NCI-H774 (cell line): Measurements from ENCODE around the gene AQP9.

Experiments used
- DNase-seq: peaks from one replicate; lab custom pipeline; 2025; lab: John Stamatoyannopoulos, UW

Gene AQP9

DNA sequence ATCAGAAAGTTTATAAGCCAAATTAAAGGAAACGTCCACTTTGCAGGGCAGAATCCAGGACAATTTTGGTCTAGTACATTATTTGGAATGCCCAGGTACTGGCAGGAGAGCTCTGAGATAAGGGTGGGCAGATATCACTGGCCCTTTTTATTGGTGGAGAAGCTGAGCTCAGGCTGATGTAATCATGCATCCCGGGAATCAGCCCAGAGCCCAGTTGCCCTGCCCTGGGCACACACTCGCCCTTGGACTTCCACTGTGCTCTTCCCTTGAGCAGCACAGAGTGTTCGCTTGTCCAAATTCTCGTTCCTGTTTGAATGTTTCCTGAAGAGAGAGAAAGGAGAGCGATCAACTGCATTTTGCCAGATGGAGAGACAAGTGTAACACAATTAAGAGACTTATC, 3.7 kb downstream of the AQP9 start:
- no peak for DNase-seq

DNA sequence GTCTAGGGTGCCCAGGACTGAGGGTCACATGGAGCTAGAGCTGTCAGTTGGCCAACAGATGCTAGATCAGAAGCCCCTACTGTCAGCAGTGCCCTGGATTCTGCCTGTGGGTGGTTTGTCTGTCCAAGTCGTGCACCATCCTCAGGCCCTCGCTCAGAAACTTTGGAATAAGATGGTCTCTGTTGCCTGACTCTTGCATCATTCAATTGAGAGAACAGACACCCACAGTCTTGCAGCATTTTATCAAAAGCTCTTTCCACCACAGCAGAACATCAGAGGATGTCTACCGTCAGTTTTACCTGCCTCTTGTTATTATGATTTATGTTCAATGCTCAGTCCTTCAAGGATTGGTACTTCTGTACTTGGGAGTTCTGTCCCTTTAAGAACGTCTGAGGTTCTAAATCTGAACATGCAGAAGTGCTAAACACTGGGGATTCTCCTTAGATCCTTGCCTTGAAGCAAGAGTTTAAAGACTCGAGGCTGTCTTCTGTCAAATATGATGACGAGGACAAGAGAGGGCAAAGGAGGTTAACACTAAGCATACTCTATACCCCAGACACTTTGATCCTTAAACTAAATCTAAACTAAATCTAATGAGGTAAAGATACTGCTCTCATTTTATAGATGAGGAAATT, 4.8 kb downstream of the AQP9 start:
- DNase-seq, result no peak

DNA sequence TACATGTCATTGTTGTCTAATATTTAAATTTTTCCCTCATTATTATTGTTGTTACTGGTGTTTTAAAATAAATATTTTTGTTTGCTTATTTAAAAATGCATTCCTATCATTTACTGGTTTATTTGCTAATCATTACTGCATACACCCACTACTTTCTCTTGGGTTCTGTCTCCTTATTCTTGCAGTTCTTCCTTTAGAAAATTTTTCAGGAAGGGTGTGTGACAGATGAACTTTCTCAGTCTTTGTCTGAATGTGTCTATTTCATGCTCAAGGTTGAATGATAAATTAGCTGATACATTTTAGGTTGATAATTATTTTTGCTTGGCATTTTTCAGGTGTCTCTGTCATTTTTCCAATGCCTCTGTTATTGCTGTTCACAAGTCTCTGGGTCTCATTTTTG, 7.4 kb downstream of the AQP9 start:
- DNase-seq, result no peak

DNA sequence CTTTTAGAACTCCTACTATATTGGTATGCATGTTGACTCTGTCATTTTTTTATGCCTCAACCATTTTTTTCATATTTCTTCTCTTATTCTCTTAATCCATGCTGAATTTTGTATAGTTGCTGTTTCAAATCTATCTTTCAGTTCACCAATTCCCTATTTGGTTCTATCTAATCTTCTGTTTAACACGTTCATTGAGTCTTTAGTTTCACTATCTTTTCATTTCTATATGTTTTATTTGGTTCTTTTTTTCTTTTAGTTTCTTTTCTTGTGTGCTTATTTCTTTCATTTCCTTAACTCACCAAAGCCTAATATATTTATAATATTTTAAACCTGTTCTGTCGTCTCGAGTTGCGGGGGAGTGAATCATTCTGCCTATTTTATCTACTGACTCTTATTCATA, 8.0 kb downstream of the AQP9 start:
- DNase-seq, result no peak

DNA sequence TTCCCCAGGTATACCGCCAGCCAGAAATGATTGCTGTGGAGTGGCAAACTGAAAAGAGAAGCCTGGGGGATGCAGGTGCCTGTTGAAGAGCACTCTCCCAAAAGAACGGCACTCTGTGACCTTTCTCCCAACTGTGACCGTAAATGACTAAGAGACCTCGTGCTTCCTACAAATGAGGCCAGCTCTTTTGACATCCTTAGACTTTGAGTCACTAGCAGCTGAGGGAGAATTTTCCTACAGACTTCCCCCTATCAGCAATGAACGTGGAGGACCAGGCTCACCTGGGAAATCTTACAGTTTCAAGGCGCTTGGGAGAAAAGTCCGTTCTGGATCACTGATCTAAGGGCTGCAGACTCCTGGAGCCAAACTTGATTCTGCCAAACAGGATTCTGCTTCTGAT, 8.6 kb downstream of the AQP9 start:
- peak; percentile 6 for DNase-seq

DNA sequence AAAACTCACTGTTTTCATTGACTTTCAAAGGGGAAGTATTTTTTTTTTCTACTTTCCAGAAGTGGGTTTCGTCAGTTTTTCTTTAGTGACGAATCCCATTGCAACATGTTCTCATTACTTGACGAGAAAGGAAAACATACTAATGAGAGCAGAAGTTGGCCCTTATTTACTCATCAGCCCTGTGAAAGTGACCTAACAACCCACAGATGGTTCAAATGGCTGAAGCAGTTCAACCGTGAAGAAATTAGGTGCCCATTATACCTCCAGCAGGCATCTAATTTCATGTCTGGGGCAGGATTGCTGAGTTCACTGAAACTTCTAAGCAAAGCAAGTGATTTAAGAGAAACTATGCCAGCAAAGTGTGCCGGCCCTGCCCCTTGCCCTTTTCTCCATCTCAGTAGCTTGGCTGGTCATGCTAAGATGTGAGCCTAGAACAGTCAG, 9.0 kb downstream of the AQP9 start:
- peak; percentile 20 for DNase-seq

DNA sequence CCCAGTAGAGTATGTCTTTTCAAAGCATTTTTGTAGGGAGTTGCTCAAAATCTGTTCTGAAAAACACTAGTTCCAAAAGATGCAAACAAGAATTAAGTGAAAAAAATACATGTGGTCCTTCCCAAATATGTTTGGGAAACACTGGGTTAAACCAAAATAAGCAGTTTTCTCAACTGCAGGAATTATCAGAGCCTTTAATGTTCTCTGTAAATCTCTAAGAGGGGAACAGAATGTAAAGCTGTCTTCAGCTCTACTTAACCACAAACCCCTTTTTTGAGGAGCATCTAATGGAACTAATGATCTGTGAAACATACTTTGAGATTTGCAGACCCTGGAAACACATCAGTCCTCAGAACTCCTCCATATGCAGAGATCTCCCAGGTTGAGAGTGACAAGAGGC, 9.9 kb downstream of the AQP9 start:
- DNase-seq, result no peak

DNA sequence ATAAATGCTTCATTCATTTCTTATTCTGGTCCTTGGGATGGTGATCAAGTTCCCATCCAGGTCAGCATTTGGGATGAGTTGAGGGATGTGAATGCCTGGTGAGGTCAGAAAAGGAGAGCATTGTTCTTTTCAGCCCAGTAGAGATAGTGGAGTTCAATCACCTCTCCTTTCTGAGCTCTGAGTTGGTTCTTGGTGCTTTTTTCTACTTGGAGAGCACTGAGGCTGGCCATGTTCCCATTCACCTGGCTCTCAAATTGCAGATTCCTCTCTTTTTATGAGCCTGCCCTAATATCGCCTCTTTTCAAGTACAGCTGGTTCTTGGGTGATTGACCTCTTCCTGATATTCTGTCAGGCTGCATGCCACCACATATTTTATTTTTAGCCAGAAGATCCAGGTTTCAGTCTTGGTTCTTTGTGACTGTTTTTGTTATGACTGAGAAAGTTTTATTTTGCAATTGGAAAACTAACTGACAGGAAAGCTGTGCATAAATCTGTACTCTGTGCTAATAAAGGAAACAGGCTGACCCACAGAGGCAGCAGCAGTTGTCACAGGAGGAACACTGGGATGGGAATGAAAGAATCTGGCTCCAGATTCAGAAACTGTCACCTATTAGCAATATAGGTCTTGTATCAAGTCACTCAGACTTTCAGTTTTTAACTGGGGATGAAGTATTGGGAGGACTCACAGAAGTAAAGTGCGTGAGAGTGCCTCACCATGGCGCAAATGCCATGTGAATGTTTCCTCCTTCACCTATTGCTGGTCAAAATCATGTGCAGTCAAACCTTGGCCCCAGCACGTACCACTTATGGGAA, 10.7 kb downstream of the AQP9 start:
- DNase-seq, result no peak

DNA sequence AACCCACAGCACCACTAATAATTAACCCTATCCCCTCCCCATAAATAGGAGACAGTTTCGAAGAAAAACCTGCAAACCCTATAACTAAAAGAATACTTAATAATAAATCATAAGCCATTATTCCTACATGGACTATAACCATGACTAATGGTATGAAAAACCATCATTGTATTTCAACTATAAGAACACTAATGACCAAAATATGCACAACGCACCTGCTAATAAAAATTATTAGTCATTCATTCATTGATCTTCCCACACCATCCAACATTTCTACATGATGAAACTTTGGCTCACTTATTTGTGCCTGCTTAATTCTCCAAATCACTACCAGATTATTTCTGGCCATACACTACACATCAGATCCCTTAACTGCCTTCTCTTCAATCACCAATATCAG, 16.6 kb downstream of the AQP9 start:
- DNase-seq, result no peak

DNA sequence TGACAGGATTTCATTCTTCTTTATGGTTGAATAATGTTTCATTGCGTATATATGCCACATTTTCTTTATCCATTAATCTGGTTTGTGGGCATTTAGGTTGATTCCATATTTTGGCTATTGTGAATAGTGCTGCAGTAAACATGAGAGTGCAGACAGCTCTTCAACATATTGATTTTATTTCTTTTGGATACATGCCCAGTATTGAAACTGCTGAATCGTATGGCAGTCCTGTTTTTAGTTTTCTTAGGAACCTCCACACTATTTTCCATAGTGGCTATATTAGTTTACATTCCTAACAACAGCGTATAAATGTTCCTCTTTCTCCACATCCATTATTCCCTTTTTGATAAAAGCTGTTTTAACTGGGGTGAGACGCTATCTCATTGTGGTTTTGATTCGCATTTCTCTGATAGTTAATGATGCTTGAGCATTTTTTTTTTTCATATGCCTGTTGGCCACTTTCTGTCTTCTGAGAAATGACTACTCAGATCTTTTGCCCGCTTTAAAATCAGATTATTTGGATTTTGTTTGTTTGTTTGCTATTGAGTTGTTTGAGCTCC, 21.7 kb downstream of the AQP9 start:
- DNase-seq, result no peak

DNA sequence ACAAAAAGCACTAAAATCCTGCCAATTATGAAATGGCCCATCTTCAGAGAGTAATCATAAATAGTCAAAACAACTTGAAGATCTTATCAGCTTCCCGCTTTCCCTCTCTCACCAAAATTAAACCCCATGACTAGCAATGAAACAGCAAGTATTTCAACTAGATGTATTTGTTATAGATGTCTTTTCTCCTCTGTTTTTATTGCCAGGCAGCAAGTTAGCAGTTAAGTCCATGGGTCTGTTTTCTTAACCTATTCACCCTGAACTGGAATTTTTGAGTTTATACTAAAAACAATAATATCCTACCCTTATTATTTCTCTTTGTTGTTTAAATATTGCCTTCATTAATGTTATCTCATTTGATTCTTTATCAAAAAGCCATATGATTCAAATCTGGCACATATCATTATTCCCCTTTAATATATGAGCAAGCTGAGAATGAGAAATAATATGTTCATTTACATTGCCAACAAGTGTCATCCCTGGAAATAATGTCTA, 23.3 kb downstream of the AQP9 start:
- no peak for DNase-seq

DNA sequence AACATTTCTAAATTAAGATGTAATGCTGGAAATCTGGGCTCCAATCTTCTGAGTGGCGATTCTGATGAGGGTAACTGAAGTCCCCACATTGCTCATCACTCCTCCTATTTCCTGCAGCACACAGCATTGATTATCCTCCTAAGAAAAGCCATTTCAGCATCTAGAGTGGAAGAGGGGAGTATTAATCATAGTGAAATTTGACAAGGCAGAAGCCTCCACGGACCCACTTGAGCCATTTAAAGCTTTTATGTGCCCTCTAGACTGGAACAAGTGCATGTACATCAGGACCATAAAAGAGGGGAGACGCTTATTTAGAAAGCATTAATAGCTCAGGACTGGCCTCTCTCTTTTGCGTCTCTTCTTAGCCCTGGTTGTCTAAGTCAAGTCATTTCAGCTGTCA, 25.8 kb downstream of the AQP9 start:
- DNase-seq, result no peak

DNA sequence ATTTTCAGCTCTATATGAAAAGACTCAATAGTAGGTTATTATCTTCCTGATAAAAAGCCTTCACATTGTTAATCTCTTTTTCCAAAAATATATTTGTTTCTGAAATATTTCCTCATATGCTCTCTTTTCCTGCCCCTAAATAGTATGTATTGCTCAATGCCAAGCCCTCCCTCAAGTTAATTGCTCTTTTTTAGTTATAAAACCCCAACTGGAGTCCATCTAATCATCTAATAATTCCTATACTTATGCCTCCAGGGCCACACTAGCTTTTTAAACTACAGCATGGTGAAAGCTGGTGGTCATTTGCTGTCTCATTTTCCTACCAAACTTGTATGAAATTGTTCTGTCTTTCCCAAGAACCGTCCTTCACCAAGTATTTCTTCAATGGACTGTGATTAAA, 26.7 kb downstream of the AQP9 start:
- no peak for DNase-seq

DNA sequence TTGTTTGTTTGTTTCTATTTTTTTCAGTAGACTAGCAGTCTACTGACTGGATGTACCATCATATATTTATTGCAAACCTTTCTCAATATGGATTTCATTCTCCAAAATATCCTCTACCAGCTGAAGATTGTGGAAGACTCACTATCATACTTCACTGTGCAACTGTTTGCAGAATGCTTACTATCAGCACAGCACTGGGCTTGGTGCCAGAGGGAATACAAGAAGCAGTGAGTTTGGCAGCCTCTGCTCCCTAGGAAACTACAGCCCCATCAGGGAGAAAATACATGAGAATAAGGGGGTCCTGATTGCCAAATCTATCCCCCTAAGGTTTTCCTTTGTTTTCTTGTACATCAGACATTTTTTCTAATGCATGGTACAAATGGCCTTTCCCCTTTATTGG, 27.5 kb downstream of the AQP9 start:
- DNase-seq, result no peak

DNA sequence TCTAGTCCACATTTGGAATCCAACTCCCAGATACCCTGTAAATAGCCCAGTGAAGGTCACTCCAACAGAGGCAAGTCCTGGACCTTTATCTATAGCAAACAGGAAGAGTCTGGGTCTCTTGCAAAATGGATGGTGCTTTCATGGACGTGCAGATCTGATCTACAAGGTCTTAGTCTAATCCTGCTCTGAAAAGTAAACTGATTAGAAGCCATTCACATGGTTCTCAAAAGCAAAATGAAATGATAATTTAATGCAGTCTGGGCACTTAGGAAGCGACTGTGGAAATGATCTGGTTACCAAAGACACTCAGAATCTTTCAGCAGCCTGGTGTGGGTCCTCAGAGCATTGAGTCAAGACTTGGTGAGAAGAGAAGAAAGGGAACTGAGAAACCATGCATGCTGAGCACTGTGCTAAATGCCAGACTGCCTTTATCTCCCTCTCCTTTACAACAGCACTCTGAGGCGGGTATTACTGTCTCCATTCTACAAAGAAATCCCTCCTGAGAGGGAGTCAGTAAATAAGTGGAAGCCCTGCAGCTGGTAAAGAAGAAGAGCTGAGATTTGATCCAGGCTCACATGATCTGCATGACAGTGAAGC, 29.0 kb downstream of the AQP9 start:
- DNase-seq, result no peak

DNA sequence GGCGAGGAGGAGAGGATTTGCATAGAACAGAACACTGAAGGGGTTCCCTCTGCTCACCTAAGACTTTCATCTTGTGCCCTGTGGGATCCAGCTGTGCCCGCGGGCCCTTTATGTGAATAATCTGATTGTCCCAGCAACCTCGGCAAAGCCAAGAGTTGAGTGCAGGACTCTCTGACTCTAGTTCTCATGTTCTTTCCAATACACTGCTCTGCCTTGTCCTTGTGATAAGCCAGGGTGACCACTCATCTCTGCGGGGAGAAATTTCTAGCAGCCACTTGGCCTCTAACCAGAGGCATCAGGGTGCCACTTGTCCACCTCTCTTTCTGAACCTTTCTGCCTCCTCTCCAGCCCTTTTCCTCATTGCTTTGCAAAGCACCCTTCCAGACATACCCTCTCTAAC, 31.8 kb downstream of the AQP9 start:
- DNase-seq, result no peak

DNA sequence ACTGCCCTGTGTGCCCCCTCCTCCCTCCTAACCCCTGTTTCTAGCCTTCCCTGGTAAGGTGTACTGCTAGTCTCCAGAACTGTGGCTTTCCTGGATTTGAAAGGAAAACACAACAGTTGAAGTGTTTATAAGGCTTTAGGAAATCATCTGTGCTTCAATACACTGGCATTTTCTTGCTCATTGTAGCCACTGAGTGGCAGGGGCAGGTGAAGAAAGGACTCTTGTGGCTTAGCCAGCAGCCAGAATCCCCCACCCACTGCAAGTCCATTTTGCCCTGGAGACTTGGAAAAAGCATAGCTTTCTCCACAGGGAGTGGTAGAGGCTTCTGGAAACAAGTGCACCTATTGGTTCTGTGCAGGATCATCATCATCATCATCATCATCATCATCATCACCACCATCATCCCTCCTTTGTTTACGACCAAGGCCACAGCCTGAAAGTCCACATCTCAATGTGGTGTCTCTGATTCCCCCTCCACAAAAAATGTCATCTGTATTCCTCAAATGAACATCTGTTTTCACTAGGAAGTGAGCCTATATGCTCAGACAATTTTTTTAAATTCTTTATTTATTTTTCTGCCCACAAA, 33.4 kb downstream of the AQP9 start:
- no peak for DNase-seq

DNA sequence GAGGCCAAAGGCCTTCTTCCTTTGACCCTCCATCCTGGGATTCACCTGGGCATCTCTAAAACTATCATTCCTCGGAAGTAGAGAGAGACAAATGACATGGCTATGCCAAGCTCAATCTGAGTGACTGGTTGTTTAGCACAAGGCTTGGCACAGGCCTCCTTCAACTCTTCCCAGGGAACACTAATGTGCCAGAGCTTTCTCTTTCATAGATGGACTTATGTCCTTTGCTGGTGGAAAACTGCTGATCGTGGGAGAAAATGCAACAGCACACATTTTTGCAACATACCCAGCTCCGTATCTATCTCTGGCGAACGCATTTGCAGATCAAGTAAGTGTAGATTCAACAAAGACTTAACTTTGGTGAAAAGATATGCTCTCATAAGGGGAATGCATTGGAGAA, 36.5 kb downstream of the AQP9 start:
- DNase-seq, result no peak

DNA sequence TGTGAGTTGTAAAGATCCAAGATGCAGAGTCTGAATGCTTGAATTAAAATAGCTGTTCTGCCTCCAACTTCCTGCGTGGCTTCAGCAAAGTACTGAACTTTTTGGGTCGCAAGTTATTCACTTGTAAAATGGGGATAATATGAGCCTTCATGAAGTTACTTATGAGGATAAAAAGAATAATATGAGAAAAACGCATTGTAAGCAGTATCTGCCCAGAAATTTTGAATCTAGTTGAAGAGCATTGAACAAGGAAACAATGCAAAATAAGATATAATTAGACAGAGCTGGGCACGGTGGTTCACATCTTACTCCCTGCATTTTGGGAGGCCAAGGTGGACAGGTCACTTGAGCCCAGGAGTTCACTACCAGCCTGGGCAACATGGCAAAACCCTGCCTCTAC, 37.8 kb downstream of the AQP9 start:
- no peak for DNase-seq

DNA sequence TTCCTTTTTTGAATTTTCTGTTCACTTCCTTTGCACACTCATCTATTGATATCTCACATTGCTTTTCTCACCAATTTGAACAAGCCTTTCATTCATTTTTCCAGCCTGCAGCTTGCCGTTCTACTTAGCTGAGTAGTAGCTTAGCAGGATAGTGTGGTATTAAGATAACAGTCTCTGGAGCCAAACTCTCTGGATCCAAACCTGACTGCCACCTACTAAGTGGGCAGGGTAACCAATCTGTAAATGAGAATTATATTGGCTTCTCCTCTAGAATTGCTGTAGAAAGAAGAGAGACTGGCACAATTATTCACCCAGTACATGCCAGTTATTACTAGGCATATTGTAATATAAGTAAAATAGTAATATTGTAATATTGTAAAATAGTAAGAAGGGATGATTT, 40.5 kb downstream of the AQP9 start:
- no peak for DNase-seq

DNA sequence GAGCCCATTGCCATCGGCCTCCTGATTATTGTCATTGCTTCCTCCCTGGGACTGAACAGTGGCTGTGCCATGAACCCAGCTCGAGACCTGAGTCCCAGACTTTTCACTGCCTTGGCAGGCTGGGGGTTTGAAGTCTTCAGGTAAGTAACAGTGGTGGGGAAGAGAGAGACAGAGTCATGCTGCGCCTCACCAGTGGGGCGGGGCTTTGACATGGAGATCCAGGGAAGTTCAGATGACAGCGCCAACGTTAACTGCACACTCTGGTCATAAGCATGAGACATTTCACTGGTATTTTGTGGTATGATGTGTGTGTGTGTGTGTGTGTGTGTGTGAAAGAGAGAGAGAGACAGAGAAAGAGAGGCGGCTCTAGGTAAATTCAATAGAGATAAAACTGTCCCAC, 41.0 kb downstream of the AQP9 start:
- DNase-seq, result no peak

DNA sequence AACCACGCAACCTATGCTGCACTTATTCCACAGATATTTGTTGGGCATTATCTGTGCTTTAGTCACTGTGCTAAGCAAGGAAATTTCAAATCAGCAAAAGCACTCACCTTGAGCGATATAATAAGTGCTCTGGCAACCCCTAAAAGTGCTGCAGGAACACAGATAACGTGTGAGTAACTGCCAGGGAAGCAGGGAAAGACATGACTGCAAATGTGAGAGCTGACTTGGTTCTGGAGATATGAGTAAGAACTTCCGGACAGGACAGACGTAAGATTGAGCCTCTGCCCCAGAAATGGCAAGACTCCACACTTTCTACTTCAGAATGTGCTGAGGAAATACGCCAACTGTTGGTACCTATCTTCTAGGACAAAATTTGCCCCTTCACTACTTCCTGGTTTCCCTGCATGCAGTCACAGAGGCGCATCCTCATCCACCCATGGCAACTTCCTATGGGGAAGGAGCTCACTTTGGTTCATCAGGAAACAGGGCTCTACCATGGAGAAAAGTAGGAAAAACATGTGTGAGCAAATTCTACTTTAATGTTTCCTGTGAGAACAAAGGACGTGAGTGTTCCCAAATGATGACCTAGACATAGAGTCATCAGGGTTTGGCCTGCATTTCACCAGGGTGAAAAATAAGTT, 41.7 kb downstream of the AQP9 start:
- DNase-seq, result no peak
